GM18909 (cell line): ENCODE results near the gene CFAP61.

Experiments used
- ATAC-seq: cut with Tn5 transposase; IDR thresholded peaks from one replicate; pipeline ENCODE4 v1.9.1; 2021; ENCODE audit warnings: mild to moderate bottlenecking; ENCODE audit not compliant: unreplicated experiment, poor library complexity

Gene CFAP61

GRCh38 chr20:20299904-20300303 lies 247.6 kb downstream of the CFAP61 start:
- ATAC-seq, result no peak

- no peak for ATAC-seq
Observed at GRCh38 chr20:20303320-20303719, 251.0 kb downstream of the CFAP61 start.

DNA sequence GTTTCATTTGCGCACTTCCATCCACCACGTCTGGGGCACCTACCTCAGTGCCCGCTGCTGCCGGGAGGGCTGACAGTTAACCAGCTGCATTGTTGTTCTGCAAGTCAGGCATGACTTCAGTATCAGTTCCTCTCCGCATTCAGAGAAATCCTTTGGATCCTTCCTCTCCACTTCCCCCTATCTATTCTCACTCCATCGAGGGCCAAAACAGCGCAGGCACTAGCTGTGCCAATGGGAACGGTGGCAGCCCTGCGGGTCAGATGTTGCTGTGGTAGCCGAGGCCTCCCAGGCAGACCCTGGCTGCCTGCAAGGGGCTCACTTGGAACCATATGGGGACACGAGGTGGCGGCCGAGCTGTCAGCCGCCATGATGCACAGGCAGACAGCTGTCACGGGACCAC lies 251.4 kb downstream of the CFAP61 start:
- ATAC-seq, result no peak

DNA sequence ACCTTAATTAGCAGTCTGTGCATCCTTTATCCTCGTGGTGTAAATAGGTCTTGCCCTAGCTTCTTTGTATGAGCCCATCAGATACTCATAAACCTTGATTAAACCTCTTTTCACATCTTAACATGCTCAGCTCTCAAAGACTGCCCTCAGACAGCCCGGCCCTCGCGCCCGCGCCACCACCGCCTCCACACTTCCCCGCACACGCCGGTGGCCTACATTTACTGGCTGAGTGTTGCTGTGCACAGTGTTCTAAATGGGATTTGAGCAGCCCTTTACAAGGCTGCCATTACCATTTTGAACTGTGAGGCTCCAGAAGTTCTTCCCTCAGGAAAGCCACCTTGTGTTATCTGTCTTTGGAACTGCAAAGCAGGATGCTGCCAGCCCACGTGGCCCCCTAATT lies 252.6 kb downstream of the CFAP61 start:
- ATAC-seq, result no peak

DNA sequence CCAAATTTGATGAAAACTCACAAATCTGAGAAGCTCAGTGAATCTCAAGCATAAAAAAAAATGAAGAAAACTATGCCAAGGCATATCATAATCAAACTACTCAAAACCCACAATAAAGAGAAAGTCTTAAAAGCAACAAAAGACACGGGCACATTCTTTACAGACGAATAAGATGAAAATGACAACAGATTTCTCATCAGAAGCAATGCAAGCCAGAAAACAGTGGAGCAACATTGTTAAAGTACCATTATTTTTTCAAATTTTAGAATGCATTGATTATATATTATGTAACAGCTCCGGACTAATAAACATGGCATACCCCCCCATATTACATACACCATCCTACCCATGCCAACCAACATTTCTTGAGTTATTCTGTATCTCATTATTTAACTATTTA lies 260.2 kb downstream of the CFAP61 start:
- ATAC-seq, result no peak

DNA sequence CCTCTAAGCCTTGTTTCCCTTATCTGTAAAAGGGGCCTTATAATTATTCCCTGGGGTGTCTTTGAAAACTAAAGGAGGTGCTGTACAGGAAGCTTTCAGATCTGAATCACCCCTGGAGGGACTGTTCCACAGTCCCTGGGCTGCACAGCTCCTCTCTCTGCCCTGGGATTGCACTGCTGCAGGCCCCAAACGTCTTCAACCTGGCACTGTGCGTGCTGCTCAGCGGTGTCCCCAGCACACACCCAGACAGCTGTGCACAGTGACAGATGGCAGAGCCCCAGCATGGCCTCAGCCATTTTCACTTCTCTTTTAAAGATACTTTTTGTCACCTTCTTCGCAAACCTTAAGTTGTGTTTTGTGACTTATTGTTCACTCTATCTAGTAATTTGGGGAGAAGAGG lies 264.9 kb downstream of the CFAP61 start:
- ATAC-seq, result peak; percentile 95

- peak; percentile 46 for ATAC-seq
Observed at GRCh38 chr20:20317621-20318364, 265.5 kb downstream of the CFAP61 start.

DNA sequence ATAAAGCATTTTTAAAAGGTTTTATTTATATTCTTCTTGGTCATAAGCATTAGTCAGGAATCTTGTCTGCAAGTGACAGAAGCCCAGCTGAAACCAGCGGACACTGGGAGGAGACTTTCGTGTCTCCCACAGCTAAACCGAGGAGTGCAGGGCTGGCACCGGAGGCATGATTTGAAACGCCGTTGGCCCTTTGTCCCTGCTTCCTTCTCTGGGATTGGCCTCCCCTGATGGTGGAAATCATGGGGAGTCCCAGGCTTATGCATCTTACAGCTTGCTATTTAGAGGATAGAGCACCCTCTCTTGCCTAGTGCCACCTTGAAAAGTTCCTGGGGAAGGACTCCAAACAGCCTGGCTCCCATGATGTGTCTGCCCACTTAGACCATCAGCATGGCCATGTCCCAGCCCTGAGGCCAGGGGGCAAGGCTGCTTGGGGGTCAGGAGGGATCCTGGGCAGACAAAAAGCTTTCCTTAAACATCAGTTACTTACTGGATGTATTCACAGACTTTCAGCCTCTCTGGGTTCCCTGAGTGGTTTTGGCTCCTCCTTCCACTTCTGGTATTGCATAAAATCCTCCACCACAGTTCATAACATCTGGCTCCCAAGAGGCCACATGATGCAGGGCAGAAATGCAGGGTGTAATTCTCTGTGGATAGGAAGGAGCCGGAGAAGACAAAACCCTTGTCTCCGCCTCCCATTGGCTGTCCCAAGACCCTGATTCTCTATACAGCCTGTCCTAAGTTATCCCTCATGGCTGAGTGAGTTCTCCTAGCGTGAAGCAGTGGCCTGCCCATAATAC lies 266.2 kb downstream of the CFAP61 start:
- ATAC-seq, result no peak

DNA sequence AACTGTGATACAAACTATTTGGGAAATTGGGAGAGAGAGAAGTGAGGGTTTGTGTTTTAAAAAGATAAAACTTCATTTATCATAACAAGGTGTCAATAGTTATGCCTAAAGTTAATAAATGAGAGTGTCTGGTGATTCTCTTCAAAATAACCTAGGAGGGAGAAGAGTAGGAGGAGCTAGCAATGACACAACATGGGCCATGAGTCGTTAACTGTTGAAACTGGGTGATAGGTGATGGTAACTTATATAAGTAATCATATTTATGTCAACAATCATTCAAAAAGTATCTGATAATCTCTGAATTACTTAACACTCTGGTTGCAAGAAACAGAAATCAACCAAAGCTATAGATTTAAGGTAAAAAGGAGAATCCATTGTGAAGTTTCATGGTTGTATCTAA lies 268.8 kb downstream of the CFAP61 start:
- ATAC-seq, result no peak

- no peak for ATAC-seq
Observed at GRCh38 chr20:20321917-20322316, 269.6 kb downstream of the CFAP61 start.

- ATAC-seq, result no peak
Observed at GRCh38 chr20:20322912-20323311, 270.6 kb downstream of the CFAP61 start.

DNA sequence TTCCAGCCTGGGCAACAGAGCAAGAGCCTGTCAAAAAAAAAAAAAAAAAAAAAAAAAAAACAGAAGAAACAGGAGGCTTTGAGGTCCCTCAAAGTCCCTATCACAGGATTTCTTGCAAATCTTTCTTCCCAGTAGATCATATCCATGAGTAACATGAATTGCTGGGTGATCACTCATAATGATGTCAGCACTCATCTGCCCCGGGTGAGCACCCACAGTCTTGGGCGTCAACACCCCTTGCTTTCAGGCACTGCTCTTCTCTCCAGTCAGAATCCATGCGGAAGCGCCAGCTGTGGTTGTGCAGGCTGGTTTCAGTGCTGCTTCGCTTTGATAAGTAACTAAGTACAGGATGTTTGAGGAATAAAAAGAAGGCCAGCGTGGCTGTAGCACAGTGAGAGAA lies 275.4 kb downstream of the CFAP61 start:
- no peak for ATAC-seq

- ATAC-seq, result no peak
Observed at GRCh38 chr20:20329564-20329963, 277.2 kb downstream of the CFAP61 start.

GRCh38 chr20:20331156-20331555 lies 278.8 kb downstream of the CFAP61 start:
- no peak for ATAC-seq

GRCh38 chr20:20331817-20332216 lies 279.5 kb downstream of the CFAP61 start:
- ATAC-seq, result no peak

DNA sequence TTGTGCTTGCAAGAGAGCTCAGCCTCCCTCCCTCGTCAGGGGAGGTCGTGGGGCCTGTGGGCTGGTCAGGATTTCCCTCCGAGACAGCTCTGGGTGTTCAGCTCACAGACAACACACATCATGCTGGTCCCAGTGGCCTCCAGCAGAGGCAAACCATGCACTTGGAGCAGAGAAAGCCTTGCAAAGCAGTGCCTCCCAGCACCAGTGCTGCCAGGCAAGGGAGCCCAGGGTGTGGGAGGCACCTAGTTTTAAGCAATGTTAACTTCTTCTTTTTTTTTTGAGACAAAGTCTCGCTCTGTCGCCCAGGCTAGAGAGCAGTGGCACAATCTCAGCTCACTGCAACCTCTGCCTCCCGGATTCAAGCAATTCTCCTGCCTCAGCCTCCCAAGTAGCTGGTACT lies 281.5 kb downstream of the CFAP61 start:
- no peak for ATAC-seq

DNA sequence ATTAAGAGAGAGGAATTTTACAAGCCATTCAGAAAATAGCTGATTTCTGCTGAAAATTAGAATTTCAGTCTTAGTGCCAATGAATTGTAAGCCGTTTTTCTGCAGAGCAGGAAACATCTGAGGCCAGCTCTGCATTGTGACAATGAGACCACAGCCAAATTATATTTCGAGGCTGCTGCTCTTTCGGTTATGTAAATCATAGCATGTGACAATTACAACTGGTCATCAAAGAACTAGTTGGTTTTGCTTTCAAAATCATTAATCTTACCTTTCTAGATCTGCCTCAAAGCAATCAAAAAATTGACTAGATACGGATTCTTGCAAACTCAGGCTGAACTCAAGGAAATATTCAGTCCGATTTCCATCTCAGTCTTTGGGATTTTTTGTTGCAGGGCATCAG lies 282.2 kb downstream of the CFAP61 start:
- ATAC-seq, result peak; percentile 95

DNA sequence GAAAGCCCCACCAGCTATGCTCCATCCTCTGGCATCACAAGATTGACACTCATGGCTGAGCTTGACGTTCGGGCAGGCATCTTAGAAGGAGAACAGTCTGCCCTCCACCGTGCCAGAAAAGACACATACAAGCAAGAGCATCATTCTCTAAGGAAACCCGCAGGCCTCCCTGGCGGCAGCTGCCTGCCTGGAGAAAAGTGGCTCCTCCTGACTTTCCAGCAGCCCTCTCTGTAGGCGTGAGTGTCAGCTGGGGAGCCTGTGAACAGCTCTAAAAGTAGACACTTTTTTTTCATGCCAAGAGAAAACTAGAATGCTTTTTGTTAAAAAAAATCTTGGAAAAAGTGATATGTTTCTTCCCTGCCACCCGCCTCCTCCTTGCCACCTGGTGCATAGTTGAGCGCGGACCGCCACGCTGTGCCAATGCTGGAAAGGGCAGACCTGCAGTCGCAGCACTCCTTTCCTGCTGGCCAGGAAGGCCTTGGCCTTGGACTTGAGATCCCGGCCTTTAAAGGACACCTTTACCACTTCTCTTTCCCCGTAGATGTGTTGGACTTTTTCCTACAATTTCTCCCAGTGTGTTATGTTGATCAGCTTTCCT lies 285.9 kb downstream of the CFAP61 start:
- ATAC-seq, result no peak

DNA sequence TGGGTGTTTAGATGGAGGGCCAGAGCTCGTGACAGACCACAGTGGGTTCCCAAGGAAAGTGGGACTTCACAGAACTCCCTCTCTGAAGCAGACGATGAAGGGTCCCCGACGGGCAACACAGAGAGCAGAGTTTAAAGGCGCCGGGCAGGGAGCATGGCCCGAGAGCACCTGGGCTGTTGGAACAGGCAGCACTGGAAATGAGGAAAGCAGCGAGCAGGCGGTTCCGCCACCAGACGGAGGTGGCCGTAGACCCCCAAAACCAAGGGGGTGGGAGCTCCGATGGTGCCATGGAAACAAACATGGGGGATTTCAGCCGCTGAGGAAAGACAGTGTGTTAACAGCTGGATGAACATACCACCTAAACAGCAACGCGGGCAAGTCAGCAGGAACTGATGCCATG lies 288.1 kb downstream of the CFAP61 start:
- no peak for ATAC-seq

DNA sequence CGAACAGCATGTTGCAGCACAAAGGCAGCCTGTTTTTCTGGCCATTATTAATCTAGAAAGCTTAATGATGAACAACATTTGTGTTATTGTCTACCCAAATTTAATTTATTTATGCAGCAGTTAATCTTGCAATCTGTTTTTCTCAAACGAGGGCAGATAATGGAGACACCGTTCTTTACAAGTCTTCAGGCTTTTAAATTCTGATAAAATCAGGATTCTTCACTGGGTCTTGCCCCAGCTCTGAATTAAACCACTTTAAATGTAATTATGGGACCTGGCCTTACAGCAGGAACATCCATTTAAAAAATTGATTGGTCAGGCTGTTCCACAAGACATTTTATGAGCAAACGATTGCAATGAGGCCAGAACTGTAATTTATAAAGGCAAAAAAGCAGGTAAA lies 289.0 kb downstream of the CFAP61 start:
- ATAC-seq, result no peak

DNA sequence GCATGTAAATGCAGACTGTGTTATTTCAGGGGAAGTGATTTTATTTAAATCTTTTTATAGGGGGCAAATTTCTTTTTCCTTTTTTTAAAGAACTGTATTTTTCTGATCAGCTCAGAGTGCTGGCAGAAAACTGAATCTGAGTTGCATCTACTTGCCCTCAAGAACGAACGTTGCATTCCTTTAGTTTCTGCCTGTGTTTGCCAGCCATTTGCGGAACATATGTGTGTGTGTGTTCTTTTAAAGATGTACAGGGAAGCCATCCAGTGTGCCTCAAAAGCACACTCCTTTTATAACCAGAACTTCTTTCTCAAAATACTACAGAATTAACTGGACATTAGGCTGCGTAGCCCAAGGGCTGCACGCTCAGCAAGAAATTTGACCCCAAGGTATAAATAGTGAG lies 289.7 kb downstream of the CFAP61 start:
- no peak for ATAC-seq
